Activated gamma-delta T cell treated with Interleukin-2 at 50 U/mL for 16 hours (primary cell): ENCODE measurements around the gene ELP6.

Source experiments
- DNase-seq: peaks from one replicate; pipeline ENCODE4 v3.0.0-alpha.2; 2020

ELP6 gene

GRCh38 chr3:47513125-47513929 is at the start of gene ELP6:
TSS of gene ELP6 (minus strand) at chr3:47513712. CDS start at chr3:47513590, 122 bp downstream.
- DNase-seq = peak; percentile 97

DNA sequence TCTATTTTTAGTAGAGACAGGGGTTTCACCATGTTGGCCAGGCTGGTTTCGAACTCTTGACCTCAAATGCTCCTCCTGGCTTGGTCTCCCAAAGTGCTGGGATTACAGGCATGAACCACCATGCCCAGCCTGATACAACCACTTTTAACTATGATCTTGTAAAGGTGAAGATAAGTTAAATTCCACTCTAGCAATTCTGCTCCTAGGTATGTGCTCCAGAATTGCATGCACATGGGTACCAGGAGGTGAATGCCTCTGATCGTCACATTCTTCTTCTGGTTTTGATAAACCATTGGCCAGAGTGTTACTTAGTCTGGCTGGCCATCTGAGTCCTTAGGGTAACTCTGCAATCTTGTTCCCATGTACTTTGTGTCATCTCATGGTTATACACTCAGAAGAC is 42.8 kb upstream of the ELP6 start:
- DNase-seq = no peak

GRCh38 chr3:47554335-47554734 is 40.8 kb upstream of the ELP6 start:
- no peak for DNase-seq

- no peak for DNase-seq
Observed at GRCh38 chr3:47553407-47553806, 39.9 kb upstream of the ELP6 start.

DNA sequence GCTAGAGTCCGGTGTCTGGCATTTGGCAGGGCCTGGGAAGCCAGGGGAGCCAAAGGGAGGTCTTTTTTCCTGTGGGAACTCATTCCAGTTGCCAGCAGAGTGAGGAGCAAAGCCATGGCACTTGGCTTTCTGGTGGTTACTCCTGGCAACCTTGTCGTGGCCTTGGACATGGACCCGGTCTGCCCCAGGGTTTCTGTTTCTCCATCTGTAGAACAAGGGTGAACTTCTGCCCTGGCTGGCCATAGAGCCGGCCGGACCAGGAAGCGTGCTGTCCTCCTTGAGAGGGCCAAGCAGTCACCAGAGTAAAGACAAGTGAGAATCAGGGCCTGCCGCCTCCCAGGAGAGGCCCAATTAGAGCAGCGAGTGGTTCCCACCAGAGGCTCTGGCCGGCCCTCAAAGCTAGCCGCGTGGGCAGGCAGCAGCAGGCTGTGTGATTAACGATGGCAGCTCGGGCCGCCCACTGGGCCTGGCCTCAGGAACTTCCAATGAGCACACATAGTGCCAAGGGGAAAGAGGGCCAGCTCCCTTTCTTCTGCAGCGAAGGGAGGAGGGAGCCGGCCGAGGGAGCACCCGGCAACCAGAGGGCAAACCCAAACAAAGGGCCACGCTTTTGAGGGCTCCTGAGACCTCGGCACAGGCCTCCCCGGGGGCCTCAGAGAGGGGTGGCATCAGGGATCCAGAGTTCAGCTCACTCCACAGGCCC is 29.1 kb upstream of the ELP6 start:
- no peak for DNase-seq

GRCh38 chr3:47541583-47542108 is 28.1 kb upstream of the ELP6 start:
- no peak for DNase-seq

DNA sequence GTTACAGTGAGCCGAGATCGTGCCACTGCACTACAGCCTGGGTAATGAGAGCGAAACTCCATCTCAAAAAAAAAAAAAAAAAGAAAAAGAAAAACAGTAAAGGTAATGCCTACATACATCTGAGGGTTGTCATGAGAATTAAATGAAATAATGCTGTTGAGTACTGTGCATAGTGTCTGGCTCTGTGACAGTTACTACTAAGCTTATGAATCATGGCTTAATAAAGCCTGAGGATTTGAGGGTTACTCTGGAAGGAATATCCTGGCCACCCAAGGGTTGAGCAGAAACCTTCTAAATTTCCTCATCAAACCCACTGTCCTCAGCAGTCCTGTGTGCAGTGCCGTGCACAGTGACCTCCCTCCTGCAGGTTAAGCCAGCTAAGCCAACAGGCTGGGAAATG is 26.8 kb upstream of the ELP6 start:
- DNase-seq = no peak

GRCh38 chr3:47536967-47537366 is 23.5 kb upstream of the ELP6 start:
- DNase-seq = no peak

GRCh38 chr3:47536221-47536891 is 22.8 kb upstream of the ELP6 start:
- DNase-seq = no peak

DNA sequence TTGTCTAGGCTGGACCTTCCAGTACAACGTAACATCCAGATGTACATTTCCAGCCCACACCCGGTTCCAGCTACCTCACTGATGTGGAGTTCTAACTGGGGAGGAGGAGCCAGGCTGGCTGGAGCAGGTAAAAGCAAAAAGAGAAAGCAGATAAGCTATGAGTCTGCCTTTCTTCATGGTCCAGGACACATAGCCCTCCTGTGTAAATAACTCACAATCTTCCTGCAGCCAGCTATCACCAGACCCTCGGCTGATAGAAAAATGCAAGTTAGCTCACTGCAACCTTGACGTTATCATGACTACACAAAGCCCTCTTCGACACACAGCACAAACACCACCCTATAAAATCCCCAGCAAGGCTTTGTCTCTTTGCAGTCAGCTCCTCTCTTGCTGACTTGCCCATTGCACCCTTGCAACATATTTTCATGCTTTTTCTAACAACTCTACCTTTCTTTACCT is 20.5 kb upstream of the ELP6 start:
- DNase-seq = no peak

DNA sequence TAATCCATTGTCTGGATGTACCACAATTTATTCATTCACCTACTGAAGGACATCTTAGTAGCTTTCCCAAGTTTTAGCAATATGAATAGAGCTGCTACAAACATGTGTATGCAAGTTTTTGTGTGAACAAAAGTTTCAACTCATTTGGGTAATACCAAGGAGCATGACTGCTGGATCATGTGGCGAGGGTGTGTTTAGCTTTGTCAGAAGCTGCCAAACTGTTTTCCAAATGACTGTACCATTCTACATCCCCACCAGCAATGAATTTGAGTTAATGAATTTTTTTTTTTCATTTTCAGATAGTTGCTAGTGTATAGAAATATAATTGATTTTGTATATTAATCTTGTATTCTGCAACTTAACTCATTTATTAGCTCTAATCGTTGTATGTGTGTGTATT is 20.0 kb upstream of the ELP6 start:
- DNase-seq = no peak

DNA sequence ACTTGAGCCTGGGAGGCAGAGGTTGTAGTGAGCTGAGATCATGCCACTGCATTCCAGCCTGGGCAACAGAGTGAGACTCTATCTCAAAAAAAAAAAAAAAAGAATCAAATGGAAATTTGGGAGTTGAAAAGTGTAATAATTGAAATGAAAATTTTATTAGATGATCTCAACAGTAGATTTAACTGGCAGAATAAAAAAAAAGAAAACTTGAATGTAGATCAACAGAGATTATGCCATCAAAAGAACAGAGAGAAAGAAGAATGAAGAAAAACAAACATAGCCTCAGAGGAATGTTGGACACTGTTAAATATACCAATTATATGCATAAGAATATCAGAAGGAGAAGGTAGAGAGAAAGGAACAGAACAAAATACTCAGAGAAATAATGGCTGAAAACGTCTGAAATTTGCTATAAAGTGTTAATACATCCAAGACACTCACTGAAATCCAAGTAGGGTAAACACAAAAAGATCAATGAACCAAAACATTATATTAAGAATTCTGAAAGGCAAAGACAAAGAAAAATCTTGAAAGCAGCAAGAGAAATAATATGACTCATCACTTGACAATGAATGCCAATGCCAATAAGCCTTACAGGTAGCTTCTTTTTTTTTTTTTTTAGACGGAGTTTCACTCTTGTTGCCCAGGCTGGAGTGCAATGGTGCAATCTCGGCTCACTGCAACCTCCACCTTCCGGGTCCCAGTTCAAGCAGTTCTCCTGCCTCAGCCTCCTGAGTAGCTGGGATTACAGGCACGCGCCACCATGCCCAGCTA is 14.6 kb upstream of the ELP6 start:
- DNase-seq = no peak

GRCh38 chr3:47525617-47526016 is 12.1 kb upstream of the ELP6 start:
- DNase-seq = no peak

GRCh38 chr3:47523310-47524073 is 10.0 kb upstream of the ELP6 start:
- DNase-seq = no peak

DNA sequence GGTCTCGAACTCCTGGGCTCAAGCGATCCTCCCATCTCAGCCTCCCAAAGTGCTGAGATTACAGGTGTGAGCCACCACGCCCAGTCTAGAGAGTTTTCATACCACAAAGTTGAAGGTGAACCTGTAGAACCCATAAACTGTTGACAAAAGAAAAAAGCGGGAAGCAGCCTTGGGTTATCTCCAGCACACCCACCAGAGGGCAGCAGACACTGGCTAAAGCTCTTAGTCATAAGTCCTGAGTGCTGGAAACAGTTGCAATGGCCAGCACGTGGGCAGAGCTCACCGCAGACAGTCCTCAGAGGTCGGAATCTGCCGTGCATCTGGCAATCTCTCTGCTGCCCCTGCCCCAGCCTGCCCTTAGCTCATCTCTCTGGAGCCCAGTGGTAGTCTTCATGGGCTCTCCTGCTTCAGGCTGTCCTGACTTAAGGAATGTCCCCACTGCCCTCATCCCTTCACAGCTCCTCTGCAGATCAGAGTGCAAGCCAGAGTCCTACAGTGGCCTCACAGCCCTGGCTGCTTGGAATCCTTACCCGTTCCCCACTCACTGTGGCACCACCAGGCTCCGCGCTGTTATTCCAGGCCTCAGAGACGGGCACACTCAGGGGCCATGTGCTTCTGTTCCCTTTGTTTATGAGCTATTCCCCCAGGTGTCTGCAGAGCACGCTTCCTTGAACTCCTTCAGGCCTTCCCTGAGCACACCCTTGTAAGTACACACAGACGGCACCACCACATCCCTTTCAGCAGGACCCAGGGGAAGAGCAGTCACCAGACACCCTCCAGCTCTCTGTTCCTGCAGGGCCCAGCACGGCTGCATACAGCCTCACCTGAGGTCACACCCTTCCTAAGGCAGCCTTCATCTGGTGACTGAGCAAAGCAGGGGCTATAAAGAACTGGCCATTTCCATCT is 8.8 kb upstream of the ELP6 start:
- peak; percentile 73 for DNase-seq

DNA sequence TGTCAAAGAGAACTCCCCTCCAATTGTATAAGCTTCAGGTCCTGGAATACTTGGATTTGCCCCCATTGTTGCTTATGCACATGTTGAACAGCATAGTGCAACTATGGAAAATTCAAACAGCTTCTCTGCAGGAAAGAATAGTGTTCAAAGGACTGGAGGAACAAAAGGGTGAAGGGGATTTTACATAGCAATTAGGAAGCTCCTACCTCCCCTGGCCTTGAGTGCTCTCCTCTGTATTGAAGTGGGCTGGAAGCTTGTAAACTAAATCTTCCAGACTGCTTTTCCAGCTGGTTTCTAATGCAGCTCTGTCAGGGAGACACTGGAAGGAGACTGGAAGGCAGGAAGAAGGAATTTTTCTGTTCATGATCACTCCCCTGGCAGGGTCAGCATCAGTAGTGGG is 7.2 kb upstream of the ELP6 start:
- no peak for DNase-seq

GRCh38 chr3:47517937-47518336 is 4.4 kb upstream of the ELP6 start:
- no peak for DNase-seq

- DNase-seq = no peak
Observed at GRCh38 chr3:47515864-47516319, 2.4 kb upstream of the ELP6 start.

- DNase-seq = no peak
Observed at GRCh38 chr3:47515100-47515499, 1.6 kb upstream of the ELP6 start.

DNA sequence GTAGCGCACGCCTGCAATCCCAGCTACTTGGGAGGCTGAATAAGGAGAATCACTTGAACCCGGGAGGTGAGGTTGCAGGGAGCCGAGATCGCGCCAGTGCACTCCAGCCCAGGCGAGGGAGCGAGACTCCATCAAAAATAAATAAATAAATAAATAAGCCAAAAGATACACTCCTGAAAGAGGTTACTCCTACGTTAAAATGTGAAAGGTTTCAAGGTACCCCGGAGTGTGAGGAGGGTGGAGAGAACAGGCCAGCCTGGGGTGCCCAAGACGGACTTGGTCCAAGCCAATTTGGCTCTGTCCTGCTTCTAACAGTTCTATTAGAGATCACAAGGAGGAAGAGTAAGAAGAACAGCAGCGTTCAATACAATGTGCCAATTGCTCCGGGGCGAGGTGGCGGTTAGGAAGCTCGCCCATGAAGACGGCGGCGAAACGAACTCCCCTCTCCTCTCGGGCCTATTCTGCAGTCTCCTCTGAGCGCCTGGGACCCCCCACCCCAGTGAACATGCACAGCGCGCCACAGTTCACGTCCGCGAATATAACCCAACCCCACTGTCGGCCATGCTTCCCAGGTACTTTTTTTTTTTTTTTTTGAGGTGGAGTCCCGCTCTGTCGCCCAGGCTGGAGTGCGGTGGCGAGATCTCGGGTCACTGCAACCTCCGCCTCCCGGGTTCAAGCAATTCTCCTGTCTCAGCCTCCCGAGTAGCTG is 942 bp downstream of the ELP6 start:
- DNase-seq = no peak
